ENCODE results near the gene NUPR1.

Gene NUPR1

GRCh38 chr16:28585674-28586073 lies 46.9 kb upstream of the NUPR1 start (continued):
- TF ChIP-seq ZNF692 (tag by site-specific recombination; IDR thresholded peaks at IDR 0.05): 0 out of 2 replicates have a peak, but pooled peaks have one; percentile 35
- no peak for TF ChIP-seq ZNF510 (tag by site-specific recombination; IDR thresholded peaks at IDR 0.05; ENCODE audit: insufficient replicate concordance)
- no peak for TF ChIP-seq ZNF701 (tag by site-specific recombination; IDR thresholded peaks at IDR 0.05)
- no peak for TF ChIP-seq ZSCAN16 (tag by site-specific recombination; IDR thresholded peaks at IDR 0.05)
- no peak for TF ChIP-seq ZSCAN4 (tag by site-specific recombination; IDR thresholded peaks at IDR 0.05)
- TF ChIP-seq ZNF677 (tag by site-specific recombination; IDR thresholded peaks at IDR 0.05): no peak
- TF ChIP-seq AEBP2 (tag by site-specific recombination; IDR thresholded peaks at IDR 0.05; ENCODE audit: borderline replicate concordance): no peak
- TF ChIP-seq SP7 (tag by site-specific recombination; IDR thresholded peaks at IDR 0.05): 0 out of 2 replicates have a peak, but pooled peaks have one; percentile 36
- no peak for TF ChIP-seq ZNF488 (tag by site-specific recombination; IDR thresholded peaks at IDR 0.05)
- no peak for TF ChIP-seq ZNF670 (tag by site-specific recombination; IDR thresholded peaks at IDR 0.05; ENCODE audit: low read depth)
- TF ChIP-seq ZNF214 (tag by site-specific recombination; IDR thresholded peaks at IDR 0.05; ENCODE audit: borderline replicate concordance): no peak
- no peak for TF ChIP-seq ZNF664 (tag by site-specific recombination; IDR thresholded peaks at IDR 0.05)
- TF ChIP-seq ZNF776 (tag by site-specific recombination; IDR thresholded peaks at IDR 0.05; ENCODE audit: borderline replicate concordance): 0 out of 2 replicates have a peak, but pooled peaks have one; percentile 16
- no peak for TF ChIP-seq ZNF184 (tag by site-specific recombination; IDR thresholded peaks at IDR 0.05)
- no peak for TF ChIP-seq ZNF132 (tag by site-specific recombination; IDR thresholded peaks at IDR 0.05; ENCODE audit: borderline replicate concordance)
- TF ChIP-seq ZNF211 (tag by site-specific recombination; IDR thresholded peaks at IDR 0.05; ENCODE audit: low read depth): no peak
- no peak for TF ChIP-seq ZNF112 (tag by site-specific recombination; IDR thresholded peaks at IDR 0.05)
- no peak for TF ChIP-seq ZSCAN18 (tag by site-specific recombination; IDR thresholded peaks at IDR 0.05)
- no peak for TF ChIP-seq ZNF311 (tag by site-specific recombination; IDR thresholded peaks at IDR 0.05; ENCODE audit: borderline replicate concordance)
- no peak for TF ChIP-seq MZF1 (tag by site-specific recombination; IDR thresholded peaks at IDR 0.05; ENCODE audit: borderline replicate concordance)
- no peak for TF ChIP-seq ZNF362 (tag by site-specific recombination; IDR thresholded peaks at IDR 0.05)
- no peak for TF ChIP-seq ZNF423 (tag by site-specific recombination; IDR thresholded peaks at IDR 0.05)
- peak; percentile 41; the same call in 1 of the 2 replicates for TF ChIP-seq ZNF544 (tag by site-specific recombination; IDR thresholded peaks at IDR 0.05)
- TF ChIP-seq ZNF747 (tag by site-specific recombination; IDR thresholded peaks at IDR 0.05): no peak
- no peak for TF ChIP-seq GFI1B (tag by site-specific recombination; IDR thresholded peaks at IDR 0.05)
- no peak for TF ChIP-seq ZNF26 (tag by site-specific recombination; IDR thresholded peaks at IDR 0.05)

Data from HEK293 (cell line).